ENCODE measurements around the gene FXYD6. TPM values are rescaled to one million over a fixed set of nuclear protein-coding genes. Genes with fewer than 3 reads are reported as not detected.

The FXYD6 gene
- total RNA-seq, 1 experiment from 2014 or later = not detected

- intact Hi-C loops (cut with micrococcal nuclease) = loop anchor here (5.0 kb wide), 2 partner anchors 390 to 580 kb away; no protein-coding TSS in a partner anchor
Observed at GRCh38 chr11:117816846-117817367, 59.6 kb downstream of the FXYD6 start.

DNA sequence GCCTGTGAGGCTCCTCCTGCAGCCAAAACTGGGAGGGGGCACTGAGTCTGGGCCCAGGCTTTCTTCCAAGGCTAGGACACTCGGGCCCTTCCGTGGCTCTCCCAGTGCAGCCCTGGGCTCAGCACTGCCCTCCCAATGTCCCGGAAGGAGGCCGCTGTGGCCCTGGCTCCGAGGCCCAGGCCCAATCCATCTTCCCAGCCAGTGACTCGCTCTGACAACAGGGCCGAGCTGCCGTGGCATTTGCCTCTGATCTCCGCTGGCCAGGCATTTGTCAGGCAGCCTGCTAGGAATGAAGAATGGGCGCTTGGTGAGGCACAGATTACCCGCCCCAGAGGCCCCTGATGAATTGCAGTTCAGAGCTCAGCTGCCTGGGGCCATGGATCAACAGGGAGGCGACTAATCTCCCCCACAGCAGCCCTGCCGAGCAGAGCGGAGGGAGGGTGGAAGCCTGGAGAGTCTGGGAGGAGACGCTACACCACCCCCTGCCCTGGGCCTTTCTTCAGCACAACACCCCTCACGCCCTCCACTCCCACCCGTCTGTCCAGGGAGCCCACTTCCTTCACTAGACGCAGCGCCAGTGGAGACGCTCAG lies 60.2 kb downstream of the FXYD6 start:
- H3K4me2 ChIP-seq (ENCODE audit: low read length) = no peak overlapping the region
- no peak for TF ChIP-seq EZH2phosphoT487 (IDR thresholded peaks at IDR 0.05; ENCODE audit: borderline replicate concordance, low read length)
- TF ChIP-seq, protein P1, sequence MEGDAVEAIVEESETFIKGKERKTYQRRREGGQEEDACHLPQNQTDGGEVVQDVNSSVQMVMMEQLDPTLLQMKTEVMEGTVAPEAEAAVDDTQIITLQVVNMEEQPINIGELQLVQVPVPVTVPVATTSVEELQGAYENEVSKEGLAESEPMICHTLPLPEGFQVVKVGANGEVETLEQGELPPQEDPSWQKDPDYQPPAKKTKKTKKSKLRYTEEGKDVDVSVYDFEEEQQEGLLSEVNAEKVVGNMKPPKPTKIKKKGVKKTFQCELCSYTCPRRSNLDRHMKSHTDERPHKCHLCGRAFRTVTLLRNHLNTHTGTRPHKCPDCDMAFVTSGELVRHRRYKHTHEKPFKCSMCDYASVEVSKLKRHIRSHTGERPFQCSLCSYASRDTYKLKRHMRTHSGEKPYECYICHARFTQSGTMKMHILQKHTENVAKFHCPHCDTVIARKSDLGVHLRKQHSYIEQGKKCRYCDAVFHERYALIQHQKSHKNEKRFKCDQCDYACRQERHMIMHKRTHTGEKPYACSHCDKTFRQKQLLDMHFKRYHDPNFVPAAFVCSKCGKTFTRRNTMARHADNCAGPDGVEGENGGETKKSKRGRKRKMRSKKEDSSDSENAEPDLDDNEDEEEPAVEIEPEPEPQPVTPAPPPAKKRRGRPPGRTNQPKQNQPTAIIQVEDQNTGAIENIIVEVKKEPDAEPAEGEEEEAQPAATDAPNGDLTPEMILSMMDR (conservative IDR thresholded peaks at IDR 0.05; ENCODE audit: low read depth, low read length) = no peak
- no peak for TF ChIP-seq EZH2 (IDR thresholded peaks at IDR 0.05; ENCODE audit: low read length, unreplicated experiment)
- peak overlapping the region; percentile 60 for H2AFZ ChIP-seq (ENCODE audit: low read length)
- no peaks in the 10 kb centered on the region for H3K36me3 ChIP-seq (ENCODE audit: low read depth, low read length)
- peak; percentile 68 for ATAC-seq
- H3K27me3 ChIP-seq (ENCODE audit: low read length) = 0 out of 2 replicates have a peak, but pooled peaks cover under 1% of the 10 kb centered on the region
- intact Hi-C loops (cut with micrococcal nuclease) = loop anchor here (5.0 kb wide), 2 partner anchors 389 to 579 kb away; no protein-coding TSS in a partner anchor
- H3K4me1 ChIP-seq (ENCODE audit: insufficient read depth, low read length) = peaks cover 14% of the 10 kb centered on the region
- no peaks in the 10 kb centered on the region for H3K79me2 ChIP-seq (ENCODE audit: low read length)
- ChIA-PET POLR2A (ENCODE audit: unreplicated experiment) (no interaction called here), CTCF (interaction anchor here (0.9 to 2.0 kb wide), 4 partner anchors 9 to 390 kb away, joined by 3 to 13 read pairs (median 4); no protein-coding TSS in a partner anchor)
- BruUV-seq (replicated peaks) = no TSS peak
- H3K4me3 ChIP-seq (ENCODE audit: low read length) = no peak overlapping the region
- no peaks in the 10 kb centered on the region for H3K9me3 ChIP-seq (ENCODE audit: low read length)
- H3K27ac ChIP-seq (ENCODE audit: low read length) = no peak overlapping the region
- H3F3A ChIP-seq (ENCODE audit: low read length, unreplicated experiment) = no peaks in the 10 kb centered on the region
- DNase-seq = peak; percentile 69
- no peaks in the 10 kb centered on the region for H4K20me1 ChIP-seq (ENCODE audit: low read length)
- no peak overlapping the region for H3K9ac ChIP-seq (ENCODE audit: low read length)
- H3K9me2 ChIP-seq (replicated peaks; ENCODE audit: low read length) = no peaks in the 10 kb centered on the region

More at GRCh38 chr11:117816846-117817367, 59.6 kb downstream of the FXYD6 start:
- Histone ChIP-seq H3K4me1 (ENCODE audit: insufficient read depth, low read length) (peaks cover 14% of the 10 kb centered on the region), H2AFZ (ENCODE audit: low read length) (peak overlapping the region; percentile 57; the same call in 1 of the 2 replicates), H3K4me2 (ENCODE audit: low read length) (no peak overlapping the region), H3K9me2 (replicated peaks; ENCODE audit: low read length) (no peaks in the 10 kb centered on the region), H3K27ac (ENCODE audit: low read length) (no peak overlapping the region), H3F3A (ENCODE audit: low read length, unreplicated experiment) (no peaks in the 10 kb centered on the region), H3K27me3 (ENCODE audit: low read length) (peaks cover 6% of the 10 kb centered on the region; the same call in 1 of the 2 replicates), H3K9ac (ENCODE audit: low read length) (no peak overlapping the region), H3K9me3 (ENCODE audit: low read length) (no peaks in the 10 kb centered on the region), H4K20me1 (ENCODE audit: low read length) (no peaks in the 10 kb centered on the region), H3K36me3 (ENCODE audit: low read depth, low read length) (no peaks in the 10 kb centered on the region), H3K79me2 (ENCODE audit: low read length) (no peaks in the 10 kb centered on the region), H3K4me3 (ENCODE audit: low read length) (no peak overlapping the region)
- TF ChIP-seq EZH2 (IDR thresholded peaks at IDR 0.05; ENCODE audit: low read length, unreplicated experiment) = no peak
- TF ChIP-seq, protein P1 (conservative IDR thresholded peaks at IDR 0.05; ENCODE audit: low read depth, low read length) = no peak
- TF ChIP-seq EZH2phosphoT487 (IDR thresholded peaks at IDR 0.05; ENCODE audit: borderline replicate concordance, low read length) = no peak
- ChIA-PET CTCF (interaction anchor here (1.0 to 2.0 kb wide), 3 partner anchors 9 to 391 kb away, joined by 3 to 13 read pairs (median 4); no protein-coding TSS in a partner anchor), POLR2A (ENCODE audit: unreplicated experiment) (no interaction called here)
- BruUV-seq (replicated peaks) = no TSS peak
- no peak for DNase-seq
- ATAC-seq = no peak
